Trophoblast cell (in vitro differentiated cells and primary cell): Measurements from ENCODE around the gene TNRC6C.

ENCODE experiments used
- DNase-seq, 2 donors: peaks; one replicate each; pipeline ENCODE4 v3.0.0-alpha.2; 2016
- H2AFZ ChIP-seq: 2 replicates; pipeline ENCODE4 v1.6.1; 2013; ENCODE audit warnings: low read length, moderate library complexity, mild to moderate bottlenecking; ENCODE audit not compliant: insufficient read depth, poor library complexity
- H2AK5ac ChIP-seq: 2 replicates; pipeline ENCODE4 v1.6.1; 2013; ENCODE audit warnings: mild to moderate bottlenecking, low read length
- H2BK120ac ChIP-seq: 2 replicates; pipeline ENCODE4 v1.6.1; 2013; ENCODE audit warnings: low read length, mild to moderate bottlenecking, moderate library complexity; ENCODE audit not compliant: insufficient read depth, poor library complexity
- H2BK12ac ChIP-seq: 2 replicates; pipeline ENCODE4 v1.6.1; 2013; ENCODE audit warnings: mild to moderate bottlenecking, low read length, moderate library complexity
- H2BK5ac ChIP-seq: 2 replicates; pipeline ENCODE4 v1.6.1; 2013; ENCODE audit warnings: low read length, low read depth, moderate library complexity, mild to moderate bottlenecking; ENCODE audit not compliant: poor library complexity
- H3K14ac ChIP-seq: 2 replicates; pipeline ENCODE4 v1.6.1; 2013; ENCODE audit warnings: mild to moderate bottlenecking, low read length
- H3K18ac ChIP-seq: 2 replicates; pipeline ENCODE4 v1.6.1; 2013; ENCODE audit warnings: mild to moderate bottlenecking, low read length
- H3K23ac ChIP-seq: 2 replicates; pipeline ENCODE4 v1.6.1; 2013; ENCODE audit warnings: low read length
- H3K27ac ChIP-seq: 2 replicates; pipeline ENCODE4 v1.5.1; 2013; ENCODE audit warnings: low read depth, mild to moderate bottlenecking, inconsistent platforms, low read length, moderate library complexity
- H3K27me3 ChIP-seq: 2 replicates; pipeline ENCODE4 v1.6.1; 2013; ENCODE audit warnings: inconsistent platforms, mild to moderate bottlenecking, low read length, moderate library complexity; ENCODE audit not compliant: insufficient read depth
- H3K36me3 ChIP-seq, 2 experiments: 1 replicate in 1 of 2; 2 replicates in 1 of 2; pipeline ENCODE4 v1.6.1; 2013; ENCODE audit warnings: low read length in 2 of 2, mild to moderate bottlenecking in 2 of 2, moderate library complexity in 1 of 2; ENCODE audit not compliant: insufficient read depth in 2 of 2, control insufficient read depth in 1 of 2
- H3K4ac ChIP-seq: 2 replicates; pipeline ENCODE4 v1.6.1; 2013; ENCODE audit warnings: low read depth, mild to moderate bottlenecking, low read length, moderate library complexity
- H3K4me1 ChIP-seq, 2 experiments: 1 replicate in 1 of 2; 2 replicates in 1 of 2; pipeline ENCODE4 v1.6.1; 2013; ENCODE audit warnings: low read length in 2 of 2, mild to moderate bottlenecking in 2 of 2, moderate library complexity in 1 of 2; ENCODE audit not compliant: insufficient read depth in 2 of 2, control insufficient read depth in 1 of 2
- H3K4me2 ChIP-seq: 2 replicates; pipeline ENCODE4 v1.6.1; 2013; ENCODE audit warnings: inconsistent platforms, mild to moderate bottlenecking, low read length, moderate library complexity
- H3K4me3 ChIP-seq: 2 replicates; pipeline ENCODE4 v1.5.1; 2013; ENCODE audit warnings: mild to moderate bottlenecking, low read depth, low read length, inconsistent platforms
- H3K79me1 ChIP-seq: one replicate; pipeline ENCODE4 v1.6.1; 2013; ENCODE audit warnings: low read length
- H3K79me2 ChIP-seq: 2 replicates; pipeline ENCODE4 v1.6.1; 2013; ENCODE audit warnings: low read length, mild to moderate bottlenecking; ENCODE audit not compliant: control insufficient read depth, insufficient read depth, poor library complexity
- H3K9ac ChIP-seq: 2 replicates; pipeline ENCODE4 v1.6.1; 2013; ENCODE audit warnings: mild to moderate bottlenecking, low read length
- H3K9me3 ChIP-seq: 2 replicates; pipeline ENCODE4 v1.6.1; 2013; ENCODE audit warnings: low read depth, mild to moderate bottlenecking, control low read depth, inconsistent platforms, low read length; ENCODE audit not compliant: insufficient read depth
- H4K12ac ChIP-seq: 2 replicates; pipeline ENCODE4 v1.6.1; 2013; ENCODE audit warnings: low read depth, mild to moderate bottlenecking, low read length, moderate library complexity
- H4K8ac ChIP-seq: 2 replicates; pipeline ENCODE4 v1.6.1; 2013; ENCODE audit warnings: low read depth, mild to moderate bottlenecking, low read length, moderate library complexity
- H4K91ac ChIP-seq: one replicate; pipeline ENCODE4 v1.6.1; 2013; ENCODE audit warnings: low read depth, mild to moderate bottlenecking, low read length, moderate library complexity
- WGBS: extraction: QIAGEN DNeasy Blood & Tissue Kit; methylation state at CpG from one replicate; pipeline ENCODE4 v1.1.7; 2013; ENCODE audit warnings: missing lambda C conversion rate; ENCODE audit not compliant: insufficient read length, insufficient coverage; ENCODE audit errors: extremely low coverage; 5-methylcytosine and 5-hydroxymethylcytosine counted together

Gene TNRC6C

GRCh38 chr17:78044280-78044835, 85.9 kb downstream of the TNRC6C start:
- H3K14ac ChIP-seq = no peak overlapping the region
- H3K79me1 ChIP-seq = no peaks in the 10 kb centered on the region
- no peak overlapping the region for H2AK5ac ChIP-seq
- H3K36me3 ChIP-seq = peaks cover 0 to under 1% of the 10 kb centered on the region in 2 experiments
- H3K27me3 ChIP-seq = no peaks in the 10 kb centered on the region
- no peak overlapping the region for H2AFZ ChIP-seq
- H4K91ac ChIP-seq = no peak overlapping the region
- no peak overlapping the region for H2BK120ac ChIP-seq
- H3K18ac ChIP-seq = no peak overlapping the region
- H3K23ac ChIP-seq = no peak overlapping the region
- no peak overlapping the region for H3K4me2 ChIP-seq
- H2BK5ac ChIP-seq = no peak overlapping the region
- H3K4me3 ChIP-seq = no peak overlapping the region
- peak in 1 of 2 donors; percentile 17 for DNase-seq
- H4K8ac ChIP-seq = no peak overlapping the region
- WGBS = no CpG with 5 or more reads among the region's 3 CpGs
- H2BK12ac ChIP-seq = no peak overlapping the region
- no peaks in the 10 kb centered on the region for H3K9me3 ChIP-seq
- H3K4me1 ChIP-seq = no peaks in the 10 kb centered on the region
- H3K4ac ChIP-seq = no peak overlapping the region
- no peak overlapping the region for H3K9ac ChIP-seq
- no peak overlapping the region for H4K12ac ChIP-seq
- H3K79me2 ChIP-seq = no peaks in the 10 kb centered on the region
- no peak overlapping the region for H3K27ac ChIP-seq

DNA sequence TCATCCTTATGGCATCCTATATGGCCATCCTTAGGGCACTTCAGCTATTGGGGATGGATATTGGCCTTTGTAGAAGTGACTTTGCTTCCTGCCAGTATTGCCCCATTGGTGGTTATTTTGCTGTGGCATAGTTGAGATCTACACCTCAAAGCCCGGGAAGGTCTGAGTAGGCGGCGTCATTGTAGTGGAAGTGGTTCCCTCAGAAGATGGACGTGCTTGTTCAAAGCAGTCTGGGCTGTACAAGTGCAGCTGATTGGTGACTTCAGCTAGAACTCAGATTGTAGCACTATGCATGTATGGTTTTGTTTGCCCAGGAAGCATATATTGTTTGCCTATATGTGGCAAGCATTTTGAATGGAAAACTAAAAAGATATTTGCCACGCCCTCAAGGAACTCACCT, 86.8 kb downstream of the TNRC6C start:
- Histone ChIP-seq H3K9ac (no peak overlapping the region), H2BK12ac (no peak overlapping the region), H3K23ac (no peak overlapping the region), H3K4ac (no peak overlapping the region), H2BK5ac (no peak overlapping the region), H4K8ac (no peak overlapping the region), H3K4me1 (no peaks in the 10 kb centered on the region), H3K79me2 (no peaks in the 10 kb centered on the region), H2AK5ac (no peak overlapping the region), H2AFZ (no peak overlapping the region), H3K18ac (no peak overlapping the region), H4K91ac (no peak overlapping the region), H3K79me1 (no peaks in the 10 kb centered on the region), H4K12ac (no peak overlapping the region), H3K14ac (no peak overlapping the region), H3K27ac (no peak overlapping the region), H3K4me3 (no peak overlapping the region), H3K36me3 (peaks cover 0 to 3% of the 10 kb centered on the region in 2 experiments), H3K9me3 (no peaks in the 10 kb centered on the region), H2BK120ac (no peak overlapping the region), H3K27me3 (no peaks in the 10 kb centered on the region), H3K4me2 (no peak overlapping the region)
- DNase-seq = no peak
- WGBS = no CpG with 5 or more reads among the region's 5 CpGs

DNA sequence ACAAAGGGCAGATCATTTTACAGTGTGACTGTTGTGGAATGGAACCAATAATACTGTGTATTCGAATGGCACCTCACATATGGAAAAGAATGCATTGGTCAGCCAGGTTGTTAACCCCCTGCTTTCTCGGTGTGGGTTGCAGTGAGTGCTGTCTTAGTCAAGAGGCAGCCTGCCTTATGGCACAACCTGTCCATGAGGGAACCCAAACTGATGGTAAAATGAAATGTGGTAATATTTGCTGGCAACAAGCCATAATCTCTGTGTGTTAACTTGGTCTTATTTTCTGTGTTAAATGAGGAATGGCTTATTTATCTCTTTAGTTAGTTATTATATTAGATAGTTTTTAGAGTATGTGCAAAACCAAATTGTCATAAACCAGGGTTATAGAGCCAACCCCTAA, 88.4 kb downstream of the TNRC6C start:
- Histone ChIP-seq H4K12ac (no peak overlapping the region), H2BK120ac (no peak overlapping the region), H3K23ac (no peak overlapping the region), H3K4me3 (no peak overlapping the region), H3K14ac (no peak overlapping the region), H2AFZ (no peak overlapping the region), H3K4me1 (no peaks in the 10 kb centered on the region), H3K4me2 (no peak overlapping the region), H2BK12ac (no peak overlapping the region), H3K79me1 (no peaks in the 10 kb centered on the region), H4K91ac (no peak overlapping the region), H2BK5ac (no peak overlapping the region), H3K18ac (no peak overlapping the region), H3K27ac (no peak overlapping the region), H3K79me2 (no peaks in the 10 kb centered on the region), H3K27me3 (no peaks in the 10 kb centered on the region), H3K9me3 (no peaks in the 10 kb centered on the region), H2AK5ac (no peak overlapping the region), H3K4ac (no peak overlapping the region), H4K8ac (no peak overlapping the region), H3K36me3 (peaks cover 0 to 3% of the 10 kb centered on the region in 2 experiments), H3K9ac (no peak overlapping the region)
- WGBS = no CpG with 5 or more reads among the region's 2 CpGs
- no peak for DNase-seq

DNA sequence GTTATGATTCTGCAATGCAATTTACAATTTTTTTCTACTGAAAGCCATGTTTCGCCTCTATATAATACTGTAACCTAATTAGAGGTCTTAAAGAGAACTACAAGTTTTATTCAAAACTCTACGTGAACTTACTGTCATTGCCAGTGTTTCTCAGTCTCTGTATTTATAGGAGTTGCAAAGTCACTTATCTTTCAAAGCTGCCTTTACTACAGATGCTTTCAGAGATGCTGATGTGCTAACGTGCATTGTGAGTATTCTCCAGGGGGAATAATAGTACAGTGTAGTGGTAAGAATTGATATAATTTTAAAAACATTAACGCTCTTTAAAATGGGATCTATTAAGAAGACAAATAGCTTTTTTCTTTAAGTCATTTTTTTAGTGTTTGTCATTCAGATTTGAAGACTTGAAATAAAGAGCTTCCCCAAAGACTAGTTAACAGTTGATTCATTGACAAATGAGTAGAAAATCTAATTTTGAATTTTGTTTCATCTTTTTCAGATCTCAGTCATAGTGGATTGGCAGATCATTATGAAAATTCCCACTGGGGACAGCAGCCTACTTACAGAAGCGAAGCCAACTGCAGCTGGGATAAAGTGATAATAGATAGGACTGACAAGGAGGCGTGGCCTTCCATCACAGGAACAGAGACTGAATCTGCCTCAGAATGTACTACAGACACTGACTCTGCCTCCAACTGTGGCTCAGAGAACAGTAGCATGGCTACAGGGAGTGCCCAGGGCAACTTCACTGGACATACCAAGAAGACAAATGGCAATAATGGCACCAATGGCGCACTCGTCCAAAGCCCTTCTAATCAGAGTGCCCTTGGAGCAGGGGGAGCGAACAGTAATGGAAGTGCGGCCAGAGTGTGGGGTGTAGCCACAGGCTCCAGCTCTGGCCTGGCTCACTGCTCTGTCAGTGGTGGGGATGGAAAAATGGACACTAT, 90.1 kb downstream of the TNRC6C start:
- no peaks in the 10 kb centered on the region for H3K9me3 ChIP-seq
- H2AFZ ChIP-seq = no peak overlapping the region
- no peak overlapping the region for H4K91ac ChIP-seq
- no peaks in the 10 kb centered on the region for H3K4me1 ChIP-seq
- H3K18ac ChIP-seq = no peak overlapping the region
- H3K79me1 ChIP-seq = no peaks in the 10 kb centered on the region
- H3K36me3 ChIP-seq = peaks cover 0 to 3% of the 10 kb centered on the region in 2 experiments
- H3K27me3 ChIP-seq = no peaks in the 10 kb centered on the region
- H4K8ac ChIP-seq = no peak overlapping the region
- no peak overlapping the region for H3K14ac ChIP-seq
- H3K4ac ChIP-seq = no peak overlapping the region
- no peak overlapping the region for H4K12ac ChIP-seq
- H3K23ac ChIP-seq = no peak overlapping the region
- H2BK120ac ChIP-seq = no peak overlapping the region
- WGBS = no CpG with 5 or more reads among the region's 10 CpGs
- H2AK5ac ChIP-seq = no peak overlapping the region
- DNase-seq = no peak
- H3K4me2 ChIP-seq = no peak overlapping the region
- no peak overlapping the region for H2BK5ac ChIP-seq
- no peak overlapping the region for H2BK12ac ChIP-seq
- no peak overlapping the region for H3K27ac ChIP-seq
- H3K4me3 ChIP-seq = no peak overlapping the region
- H3K9ac ChIP-seq = no peak overlapping the region
- H3K79me2 ChIP-seq = no peaks in the 10 kb centered on the region
